Measurements from ENCODE around the gene SLFN5. TPM values are rescaled to one million over a fixed set of nuclear protein-coding genes. Genes with fewer than 3 reads are reported as not detected.
"Not testable (repeated sequence)": the region's sequence is repeated elsewhere in the genome, so short reads cannot be mapped to it uniquely, and the experiment has no call there.

The SLFN5 gene
- total and polyA plus RNA-seq, 8 donors, result 0.58 to 59.5 (median 10.9) TPM

- H3K27ac ChIP-seq, result no peak overlapping the region
- H3K9me3 ChIP-seq, result peaks cover 5 to 21% (median 12%) of the 10 kb centered on the region in 4 donors
- TF ChIP-seq POLR2AphosphoS5 (IDR thresholded peaks at IDR 0.05), result no peak
- no peak for TF ChIP-seq EP300 (IDR thresholded peaks at IDR 0.05)
- no peak for TF ChIP-seq POLR2A (IDR thresholded peaks at IDR 0.05)
- no peak for TF ChIP-seq CTCF (IDR thresholded peaks at IDR 0.05)
- H3K4me1 ChIP-seq, result peaks cover 0 to 10% (median 2%) of the 10 kb centered on the region in 4 donors
- H3K36me3 ChIP-seq, result no peaks in the 10 kb centered on the region
- no peaks in the 10 kb centered on the region for H3K27me3 ChIP-seq
- intact Hi-C loops (cut with DNase I; ENCODE audit: low total_unique reads), result no loop called here
- no peak overlapping the region for H3K4me3 ChIP-seq
- no peak for DNase-seq
These were observed 55.8 kb downstream of the SLFN5 start for GRCh38 chr17:35298639-35299038.

- no peaks in the 10 kb centered on the region for H3K27me3 ChIP-seq
- peaks cover 0 to 10% (median 2%) of the 10 kb centered on the region in 4 donors for H3K4me1 ChIP-seq
- 27 to 54% (median 41%) methylated on average over 5 of the region's 5 CpGs for WGBS, 5 donors
- H3K36me3 ChIP-seq, result no peaks in the 10 kb centered on the region
- no peak overlapping the region for H3K4me3 ChIP-seq
- intact Hi-C loops (cut with DNase I; ENCODE audit: low total_unique reads), result no loop called here
- peaks cover 6 to 26% (median 17%) of the 10 kb centered on the region in 4 donors for H3K9me3 ChIP-seq
- no peak for TF ChIP-seq POLR2A (IDR thresholded peaks at IDR 0.05)
- no peak for TF ChIP-seq EP300 (IDR thresholded peaks at IDR 0.05)
- TF ChIP-seq CTCF (IDR thresholded peaks at IDR 0.05), result peak in 1 of 7 experiments; percentile 11
- TF ChIP-seq POLR2AphosphoS5 (IDR thresholded peaks at IDR 0.05), result peak in 2 of 3 donors; percentile 63 to 84
- peak; percentile 82 to 86 for DNase-seq
- H3K27ac ChIP-seq, result no peak overlapping the region
These were observed 56.3 kb downstream of the SLFN5 start for GRCh38 chr17:35299135-35299534.

GRCh38 chr17:35309345-35309744 lies 66.5 kb downstream of the SLFN5 start:
- H3K4me3 ChIP-seq; intact Hi-C loops (cut with DNase I; ENCODE audit: low total_unique reads); H3K9me3 ChIP-seq; H3K36me3 ChIP-seq; DNase-seq; H3K27ac ChIP-seq: not testable (repeated sequence)
- H3K4me1 ChIP-seq, result peaks cover 0 to 19% (median 13%) of the 10 kb centered on the region in 4 donors
- H3K27me3 ChIP-seq, result peaks cover 0 to 22% (median 0%) of the 10 kb centered on the region in 3 donors
- 59 to 93% (median 78%) methylated on average over 3 of the region's 3 CpGs for WGBS, 5 donors

DNA sequence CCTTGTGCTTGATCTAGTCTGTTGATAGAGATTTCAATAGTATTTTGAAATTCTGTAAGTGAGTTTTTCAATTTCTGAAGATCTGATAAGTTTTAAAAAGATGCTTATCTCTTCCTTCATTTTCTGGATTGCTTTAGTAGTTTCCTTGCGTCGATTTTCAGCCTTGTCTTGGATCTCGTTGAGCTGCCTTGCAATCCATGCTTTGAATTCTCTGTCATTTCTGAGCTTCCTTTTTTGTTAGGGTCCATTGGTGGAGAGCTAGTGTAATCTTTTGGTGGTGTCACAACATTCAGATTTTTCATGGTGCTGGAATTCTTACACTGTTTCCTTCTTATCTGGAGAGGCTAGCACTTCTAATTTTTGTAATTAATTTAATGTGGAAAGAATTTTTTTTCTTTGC lies 69.5 kb downstream of the SLFN5 start:
- peaks cover 4 to 37% (median 22%) of the 10 kb centered on the region in 4 donors for H3K4me1 ChIP-seq
- H3K27ac ChIP-seq, result no peak overlapping the region
- no peak overlapping the region for H3K4me3 ChIP-seq
- no peaks in the 10 kb centered on the region for H3K9me3 ChIP-seq
- intact Hi-C loops (cut with DNase I; ENCODE audit: low total_unique reads), result loop anchor here (5.0 kb wide), 1 partner anchor 225 kb away; the partner anchor contains the start of gene SLFN12L
- TF ChIP-seq EP300 (IDR thresholded peaks at IDR 0.05) (no peak), POLR2AphosphoS5 (IDR thresholded peaks at IDR 0.05) (no peak), POLR2A (IDR thresholded peaks at IDR 0.05) (no peak), CTCF (IDR thresholded peaks at IDR 0.05) (no peak)
- H3K36me3 ChIP-seq, result no peaks in the 10 kb centered on the region
- H3K27me3 ChIP-seq, result peaks cover 0 to 14% (median 0%) of the 10 kb centered on the region in 3 donors
- WGBS, 5 donors, result 62 to 76% (median 72%) methylated on average over 3 of the region's 3 CpGs
- no peak for DNase-seq

All from stomach (tissue), 9 donors.